ENCODE results near the gene PSMB9. TPM values are rescaled to one million over a fixed set of nuclear protein-coding genes. Genes with fewer than 3 reads are reported as not detected.

The PSMB9 gene
- total and polyA plus RNA-seq, 2 donors (not counting 1 experiment from before 2014, with no cell fraction given), result 181 to 242 TPM

GRCh38 chr6:32815996-32816395 is 38.0 kb upstream of the PSMB9 start:
- ChIA-PET CTCF (interaction anchor here (1.8 kb wide), 1 partner anchor 22 kb away, joined by 6 read pairs; the partner anchor contains the start of gene TAP2), POLR2A (interaction anchor here (1.0 kb wide), 1 partner anchor 29 kb away, joined by 5 read pairs; the partner anchor contains the start of gene PSMB8)
- TF ChIP-seq CTCF (IDR thresholded peaks at IDR 0.05) (no peak), EZH2 (IDR thresholded peaks at IDR 0.05; ENCODE audit: borderline replicate concordance, insufficient read depth, low read depth, low read length, poor library complexity, severe bottlenecking) (no peak)
- Histone ChIP-seq H3K9me3 (ENCODE audit: control extremely low read depth in 1 of 3, control insufficient read depth in 2 of 3, insufficient read depth in 1 of 3, low read length in 2 of 3) (no peaks in the 10 kb centered on the region), H4K20me1 (ENCODE audit: control insufficient read depth, insufficient read depth, low read length, poor library complexity, severe bottlenecking) (peaks cover 17% of the 10 kb centered on the region), H3K27me3 (replicated peaks in 1 of 4; ENCODE audit: control extremely low read depth in 1 of 4, control insufficient read depth in 3 of 4, insufficient read depth in 4 of 4, low read length in 3 of 4) (no peaks in the 10 kb centered on the region), H3K4me1 (ENCODE audit: control insufficient read depth in 2 of 2, insufficient read depth in 2 of 2, low read length in 2 of 2) (peaks cover 69 to 72% of the 10 kb centered on the region in 2 donors), H3K79me2 (ENCODE audit: control insufficient read depth, insufficient read depth, low read length) (peaks cover 68% of the 10 kb centered on the region), H3K27ac (ENCODE audit: low read length in 2 of 2) (peak overlapping the region; percentile 92 to 98), H3K4me2 (replicated peaks; ENCODE audit: low read depth, low read length, poor library complexity, severe bottlenecking) (peak overlapping the region; percentile 83), H3K4me3 (ENCODE audit: control extremely low read depth in 1 of 5, extremely low read depth in 1 of 5, insufficient read depth in 1 of 5, low read depth in 2 of 5, low read length in 4 of 5) (peak overlapping the region; percentile 91 to 97 (median 95)), H3K36me3 (replicated peaks in 1 of 2; ENCODE audit: control extremely low read depth in 1 of 2, control insufficient read depth in 1 of 2, extremely low read depth in 1 of 2, insufficient read depth in 2 of 2, low read length in 1 of 2) (peaks cover 9 to 36% of the 10 kb centered on the region in 2 experiments), H3K9ac (ENCODE audit: low read length) (peak overlapping the region; percentile 96), H2AFZ (ENCODE audit: insufficient read depth, low read depth, low read length, poor library complexity, severe bottlenecking) (no peak overlapping the region)
- Mint-ChIP-seq H3K27me3 (no peaks in the 10 kb centered on the region), H3K9me3 (ENCODE audit: insufficient read depth) (no peaks in the 10 kb centered on the region), H3K27ac (peak overlapping the region; percentile 99), H3K4me3 (peak overlapping the region; percentile 99), H3K4me1 (peaks cover 87% of the 10 kb centered on the region)
- WGBS (ENCODE audit: insufficient coverage), result no CpG with 5 or more reads among the region's 2 CpGs
- peak; percentile 81 for DNase-seq
- peak; percentile 74 for ATAC-seq (ENCODE audit: low read depth)
- intact Hi-C loops (cut with micrococcal nuclease), result loop anchor here (1.0 to 10.0 kb wide), 4 partner anchors 19 to 129 kb away; partner anchors contain the start of genes HLA-DMB and TAP2

GRCh38 chr6:32816746-32817204 is 37.2 kb upstream of the PSMB9 start, which contains the start of gene HLA-DOB:
TSS of gene HLA-DOB (minus strand) at chr6:32817002. CDS start at chr6:32816951, 51 bp downstream.
- Histone ChIP-seq H3K27me3 (replicated peaks in 1 of 4; ENCODE audit: control extremely low read depth in 1 of 4, control insufficient read depth in 3 of 4, insufficient read depth in 4 of 4, low read length in 3 of 4) (no peaks in the 10 kb centered on the region), H3K27ac (ENCODE audit: low read length in 2 of 2) (peak within 1 kb of the TSS; percentile 92 to 98), H3K9me3 (ENCODE audit: control extremely low read depth in 1 of 3, control insufficient read depth in 2 of 3, insufficient read depth in 1 of 3, low read length in 2 of 3) (no peaks in the 10 kb centered on the region), H3K79me2 (ENCODE audit: control insufficient read depth, insufficient read depth, low read length) (peaks cover 68% of the 10 kb centered on the region), H3K36me3 (replicated peaks in 1 of 2; ENCODE audit: control extremely low read depth in 1 of 2, control insufficient read depth in 1 of 2, extremely low read depth in 1 of 2, insufficient read depth in 2 of 2, low read length in 1 of 2) (peaks cover 9 to 34% of the 10 kb centered on the region in 2 experiments), H3K9ac (ENCODE audit: low read length) (peak within 1 kb of the TSS; percentile 96), H3K4me2 (replicated peaks; ENCODE audit: low read depth, low read length, poor library complexity, severe bottlenecking) (peak within 1 kb of the TSS; percentile 83), H4K20me1 (ENCODE audit: control insufficient read depth, insufficient read depth, low read length, poor library complexity, severe bottlenecking) (peaks cover 17% of the 10 kb centered on the region), H3K4me3 (ENCODE audit: control extremely low read depth in 1 of 5, extremely low read depth in 1 of 5, insufficient read depth in 1 of 5, low read depth in 2 of 5, low read length in 4 of 5) (peak within 1 kb of the TSS; percentile 91 to 97 (median 95)), H3K4me1 (ENCODE audit: control insufficient read depth in 2 of 2, insufficient read depth in 2 of 2, low read length in 2 of 2) (peaks cover 77 to 80% of the 10 kb centered on the region in 2 donors), H2AFZ (ENCODE audit: insufficient read depth, low read depth, low read length, poor library complexity, severe bottlenecking) (peak within 1 kb of the TSS; percentile 11)
- no peaks in the 10 kb centered on the region for H3K27me3 Mint-ChIP-seq
- DNase-seq (peak; percentile 87), ATAC-seq (ENCODE audit: low read depth) (peak; percentile 76)
- peaks cover 90% of the 10 kb centered on the region for H3K4me1 Mint-ChIP-seq
- no CpG with 5 or more reads among the region's 3 CpGs for WGBS (ENCODE audit: insufficient coverage)
- ChIA-PET CTCF (interaction anchor here (0.7 to 1.0 kb wide), 6 partner anchors 9 to 51 kb away, joined by 3 to 10 read pairs (median 4); partner anchors contain the start of genes TAP1 and TAP2), POLR2A (interaction anchor here (1.0 kb wide), 4 partner anchors 21 to 136 kb away, joined by 3 to 4 read pairs (median 3); partner anchors contain the start of genes HLA-DMA, PSMB8 and PSMB9)
- H3K27ac Mint-ChIP-seq, result peak within 1 kb of the TSS; percentile 99
- TF ChIP-seq EZH2 (IDR thresholded peaks at IDR 0.05; ENCODE audit: borderline replicate concordance, insufficient read depth, low read depth, low read length, poor library complexity, severe bottlenecking) (no peak), CTCF (IDR thresholded peaks at IDR 0.05) (no peak)
- intact Hi-C loops (cut with micrococcal nuclease), result loop anchor here (1.0 to 10.0 kb wide), 5 partner anchors 19 to 128 kb away; partner anchors contain the start of genes HLA-DMB, TAP1 and TAP2
- peak within 1 kb of the TSS; percentile 99 for H3K4me3 Mint-ChIP-seq
- H3K9me3 Mint-ChIP-seq (ENCODE audit: insufficient read depth), result no peaks in the 10 kb centered on the region
